ENCODE measurements around the gene TMEM38A.
"Not testable (repeated sequence)": the region's sequence is repeated elsewhere in the genome, so short reads cannot be mapped to it uniquely, and the experiment has no call there.

The TMEM38A gene

DNA sequence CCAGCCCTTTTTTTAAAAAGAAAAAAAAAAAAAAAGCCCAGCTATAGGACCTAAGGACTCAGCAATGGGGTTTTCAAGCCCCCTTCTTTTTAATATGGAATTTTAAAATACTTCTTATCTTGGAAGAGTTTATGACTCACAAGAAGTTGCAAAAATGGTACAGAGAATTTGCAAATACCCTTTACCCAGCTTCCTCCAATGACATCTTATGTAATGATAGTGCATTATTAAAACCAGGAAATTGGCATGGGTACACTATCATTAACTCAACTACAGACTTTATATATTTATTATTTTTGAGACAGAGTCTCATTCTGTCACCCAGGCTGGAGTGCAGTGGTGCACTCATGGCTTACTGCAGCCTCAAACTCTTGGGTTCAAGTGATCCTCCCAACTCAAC is 16.1 kb downstream of the TMEM38A start:
- no peak for DNase-seq (ENCODE audit: low spot score)

DNA sequence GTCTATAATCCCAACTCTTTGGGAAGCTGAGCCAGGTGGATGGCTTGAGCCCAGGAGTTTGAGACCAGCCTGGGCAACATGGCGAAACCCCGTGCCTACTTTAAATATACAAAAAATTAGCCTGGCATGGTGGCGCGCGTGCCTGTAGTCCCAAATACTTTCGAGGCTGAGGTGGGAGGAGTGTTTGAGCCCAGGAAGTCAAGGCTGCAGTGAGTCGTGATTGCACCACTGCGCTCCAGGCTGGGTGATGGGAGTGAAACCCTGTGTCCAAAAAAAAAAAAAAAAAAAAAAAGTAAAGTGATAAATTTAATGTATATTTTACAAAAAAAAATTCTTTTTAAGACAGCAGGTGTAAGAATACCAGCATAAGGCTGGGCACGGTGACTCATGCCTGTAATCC is 17.6 kb downstream of the TMEM38A start:
- DNase-seq (ENCODE audit: low spot score): no peak

DNA sequence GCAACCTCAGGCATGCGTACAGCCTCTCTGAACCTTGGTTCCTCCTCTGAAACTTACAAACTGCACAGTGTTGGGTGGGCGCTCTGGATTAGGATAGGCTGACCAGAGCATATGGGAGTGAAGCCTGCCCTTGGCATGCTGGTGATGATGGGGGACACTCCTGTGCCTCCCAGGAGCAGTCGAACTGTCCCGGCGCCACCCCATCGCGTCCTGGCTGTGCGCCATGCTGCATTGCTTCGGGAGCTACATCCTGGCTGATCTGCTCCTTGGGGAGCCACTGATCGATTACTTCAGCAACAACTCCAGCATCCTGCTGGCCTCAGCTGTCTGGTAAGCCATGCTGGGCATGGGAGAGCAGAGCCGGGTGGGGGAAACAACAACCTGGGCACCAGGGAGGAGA is 18.9 kb downstream of the TMEM38A start:
- no peak for DNase-seq (ENCODE audit: low spot score)

- DNase-seq (ENCODE audit: low spot score): no peak
Measured at GRCh38 chr19:16682539-16682938, 21.6 kb downstream of the TMEM38A start.

DNA sequence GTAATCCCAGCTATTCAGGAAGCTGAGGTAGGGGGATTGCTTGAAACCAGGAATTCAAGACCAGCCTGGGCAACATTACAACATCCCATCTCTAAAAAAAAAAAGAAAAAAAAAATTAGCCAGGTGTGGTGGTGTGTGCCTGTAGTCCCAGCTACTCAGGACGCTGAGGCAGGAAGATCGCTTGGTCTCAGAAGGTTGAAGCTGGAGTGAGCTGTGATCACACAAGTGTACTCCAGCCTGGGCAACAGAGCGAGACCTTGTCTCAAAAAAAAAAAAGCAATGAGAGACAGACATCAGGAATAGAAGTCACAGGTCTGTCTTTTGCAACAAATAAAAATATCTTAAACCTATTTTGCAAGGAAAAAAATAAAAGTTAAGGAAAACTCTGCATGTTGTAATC is 23.3 kb downstream of the TMEM38A start:
- DNase-seq (ENCODE audit: low spot score): no peak

GRCh38 chr19:16688084-16688483 is 27.1 kb downstream of the TMEM38A start:
- DNase-seq (ENCODE audit: low spot score): no peak

DNA sequence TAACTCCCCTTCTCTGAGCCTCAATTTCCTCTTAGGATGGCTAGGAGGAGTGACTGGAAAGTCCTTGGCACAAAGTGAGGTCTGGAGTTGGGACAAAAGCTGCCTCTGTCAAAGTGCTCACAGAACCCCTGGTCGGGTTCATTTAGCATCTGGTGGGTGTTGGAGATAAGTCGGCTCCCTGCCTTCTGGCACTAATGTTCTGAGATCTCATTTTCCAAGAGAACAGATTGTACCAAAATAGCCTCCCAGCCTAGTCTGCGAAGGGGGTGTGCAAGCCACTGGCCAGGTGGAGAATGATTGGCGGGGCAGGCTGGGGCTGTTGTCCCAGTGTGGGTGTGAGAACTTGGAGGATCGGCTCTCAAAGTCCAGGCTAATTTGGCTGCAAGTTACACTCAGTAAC is 38.0 kb downstream of the TMEM38A start:
- no peak for DNase-seq (ENCODE audit: low spot score)

- no peak for DNase-seq (ENCODE audit: low spot score)
Measured at GRCh38 chr19:16702123-16702522, 41.2 kb downstream of the TMEM38A start.

- no peak for DNase-seq (ENCODE audit: low spot score)
Measured at GRCh38 chr19:16703677-16704076, 42.7 kb downstream of the TMEM38A start.

DNA sequence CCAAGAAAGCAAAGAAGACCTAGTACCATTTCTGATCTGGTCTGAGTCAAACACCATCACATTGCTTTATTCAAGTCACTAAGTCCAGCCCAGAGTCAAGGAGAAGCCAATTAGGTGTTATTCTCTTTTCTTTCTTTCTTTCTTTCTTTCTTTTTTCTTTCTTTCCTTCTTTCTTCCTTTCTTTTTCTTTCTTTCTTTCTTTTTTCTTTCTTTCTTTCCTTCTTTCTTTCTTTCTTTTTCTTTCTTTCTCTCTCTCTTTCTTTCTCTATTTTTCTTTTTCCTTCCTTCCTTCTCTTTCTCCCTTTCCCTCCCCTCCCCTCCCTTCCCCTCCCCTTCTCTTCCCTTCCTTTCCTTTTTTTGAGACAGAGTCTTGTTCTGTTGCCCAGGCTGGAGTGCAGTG is 49.9 kb downstream of the TMEM38A start:
- not testable (repeated sequence) for DNase-seq (ENCODE audit: low spot score)

- DNase-seq (ENCODE audit: low spot score): not testable (repeated sequence)
Measured at GRCh38 chr19:16712295-16712694, 51.4 kb downstream of the TMEM38A start.

DNA sequence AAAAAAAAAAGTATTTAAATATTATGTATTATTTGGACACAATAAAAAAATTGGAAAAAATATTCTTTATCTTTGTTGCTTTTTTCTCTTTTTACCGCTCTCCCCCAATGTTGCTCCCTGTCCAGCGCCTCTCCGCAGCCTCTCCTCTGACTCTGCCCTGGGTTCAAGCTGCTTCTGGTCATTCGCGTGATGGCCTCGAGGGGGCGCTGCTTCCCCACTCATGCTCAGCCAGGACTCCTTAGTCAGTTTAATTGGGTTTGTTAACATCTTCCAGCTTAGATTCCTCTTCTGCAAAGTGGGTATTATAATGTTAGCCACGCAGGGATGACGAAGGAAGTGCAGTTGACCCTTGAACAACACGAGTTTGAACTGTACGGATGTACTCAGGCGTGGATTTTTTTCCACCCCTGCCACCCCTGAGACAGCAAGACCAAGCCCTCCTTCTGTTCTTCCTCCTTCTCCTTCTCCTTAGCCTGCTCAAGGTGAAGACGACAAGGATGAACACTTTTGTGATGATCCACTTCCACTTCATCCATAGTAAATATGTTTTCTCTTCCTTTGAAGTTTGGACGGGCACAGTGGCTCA is 53.9 kb downstream of the TMEM38A start:
- DNase-seq (ENCODE audit: low spot score): peak; percentile 40

DNA sequence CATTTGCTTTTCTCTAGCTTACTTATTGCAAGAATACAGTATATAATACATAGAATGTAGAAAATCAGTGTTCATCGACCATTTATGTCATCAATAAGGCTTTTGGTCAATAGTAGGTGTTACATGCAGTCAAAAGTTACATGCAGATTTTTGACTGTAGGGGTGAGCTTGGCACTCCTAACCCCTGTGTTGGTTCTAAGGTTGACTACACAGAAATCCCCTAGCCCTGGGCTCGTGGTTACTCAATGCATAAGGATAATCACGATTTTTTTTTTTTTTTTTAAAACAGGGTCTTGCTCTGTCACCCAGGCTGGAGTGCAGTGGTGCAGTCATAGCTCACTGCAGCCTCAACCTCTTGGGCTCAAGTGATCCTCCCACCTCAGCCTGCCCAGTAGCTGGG is 54.7 kb downstream of the TMEM38A start:
- no peak for DNase-seq (ENCODE audit: low spot score)

GRCh38 chr19:16721051-16721450 is 60.1 kb downstream of the TMEM38A start:
- no peak for DNase-seq (ENCODE audit: low spot score)

DNA sequence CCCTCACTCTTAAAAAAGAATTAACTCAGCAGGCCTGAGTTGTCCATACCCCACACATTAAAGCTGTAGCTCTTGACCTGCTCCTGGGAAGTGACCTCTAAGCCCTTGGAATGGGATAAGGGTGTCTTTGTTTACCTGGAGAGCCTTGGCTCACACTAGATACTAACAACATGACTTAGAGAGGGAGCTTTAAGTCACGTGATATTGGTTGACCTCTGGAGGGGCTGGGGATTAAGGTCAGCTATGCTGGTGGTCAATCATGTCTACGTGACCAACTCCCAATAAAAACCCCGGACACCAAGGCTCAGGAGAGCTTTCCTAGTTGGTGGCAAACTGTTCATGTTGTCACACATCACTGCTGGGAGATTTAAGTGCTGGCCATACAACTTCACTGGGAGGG is 61.7 kb downstream of the TMEM38A start:
- DNase-seq (ENCODE audit: low spot score): no peak

GRCh38 chr19:16726916-16727315 is 66.0 kb downstream of the TMEM38A start:
- no peak for DNase-seq (ENCODE audit: low spot score)

DNA sequence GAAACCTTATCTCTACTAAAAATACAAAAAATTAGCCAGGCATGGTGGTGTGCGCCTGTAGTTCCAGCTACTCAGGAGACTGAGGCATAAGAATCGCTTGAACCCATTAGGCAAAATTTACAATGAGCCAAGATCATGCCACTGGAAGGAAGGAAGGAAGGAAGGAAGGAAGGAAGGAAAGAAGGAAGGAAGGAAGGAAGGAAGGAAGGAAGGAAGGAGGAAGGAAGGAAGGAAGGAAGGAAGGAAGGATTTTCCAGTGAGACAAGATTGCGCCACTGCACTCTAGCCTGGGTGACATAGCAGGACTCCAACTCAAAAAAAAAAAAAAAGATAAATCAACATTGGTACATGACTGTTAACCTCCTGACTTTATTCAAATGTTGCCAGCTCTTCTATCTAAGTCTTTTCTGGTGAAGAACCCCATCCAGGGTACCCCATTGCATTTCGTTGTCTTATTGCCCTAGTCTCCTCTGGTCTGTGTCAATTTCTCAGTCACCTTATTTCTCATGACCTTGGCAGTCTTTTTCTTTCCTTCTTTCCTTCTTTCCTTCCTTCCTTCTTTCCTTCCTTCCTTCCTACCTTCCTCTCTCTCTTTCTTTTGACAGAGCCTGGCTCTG is 74.8 kb downstream of the TMEM38A start:
- not testable (repeated sequence) for DNase-seq (ENCODE audit: low spot score)

GRCh38 chr19:16736709-16737108 is 75.8 kb downstream of the TMEM38A start:
- no peak for DNase-seq (ENCODE audit: low spot score)

- no peak for DNase-seq (ENCODE audit: low spot score)
Measured at GRCh38 chr19:16737911-16738310, 77.0 kb downstream of the TMEM38A start.

- DNase-seq (ENCODE audit: low spot score): no peak
Measured at GRCh38 chr19:16739546-16739945, 78.6 kb downstream of the TMEM38A start.

All from activated CD4-positive, alpha-beta T cell treated with anti-CD3 and anti-CD28 coated beads, Interleukin-2, Interleukin-4, amounts not matched to agents 100 ng/mL and 50 ng/mL, durations not matched to agents 16 hours and 8 hours (primary cell).